NT2/D1 (cell line): ENCODE results near the gene PPIE.

Experiments
- SUZ12 ChIP-seq: IDR thresholded peaks from 2 replicates; pipeline ENCODE4 v1.6.1; 2011; ENCODE audit not compliant: insufficient read length, insufficient read depth; ENCODE audit errors: extremely low read depth
- ZNF274 ChIP-seq: IDR thresholded peaks from 2 replicates; pipeline ENCODE4 v1.6.1; 2011; ENCODE audit warnings: mild to moderate bottlenecking, low read depth, low read length

DNA sequence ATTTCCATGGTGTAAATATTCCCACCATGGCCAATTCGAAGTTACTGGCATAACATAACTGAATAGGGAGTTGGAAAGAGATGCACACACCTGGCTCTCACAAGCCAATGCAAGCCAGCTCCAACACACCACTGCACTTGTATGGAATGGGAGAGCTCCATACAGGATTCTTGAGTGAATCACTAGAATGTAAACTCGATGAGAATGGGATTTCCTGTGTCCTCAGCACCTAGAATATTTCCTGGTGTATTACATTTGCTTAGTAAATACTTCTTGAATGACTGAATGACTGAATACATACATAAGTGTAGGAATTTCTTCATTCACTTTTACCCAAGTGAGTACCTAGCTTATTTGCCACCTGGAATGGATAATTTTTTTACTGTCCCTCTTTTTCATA lies 16.2 kb upstream of the PPIE start:
- no peak for TF ChIP-seq ZNF274
- TF ChIP-seq SUZ12, result no peak
